ENCODE results near the gene MCF2L2.
A peak's percentile ranks its signal among the peaks of the same experiment; 100 is the strongest.
"Not testable (repeated sequence)": the region's sequence is repeated elsewhere in the genome, so short reads cannot be mapped to it uniquely, and the experiment has no call there.

MCF2L2 gene

GRCh38 chr3:183443395-183444385 lies 15.3 kb upstream of the MCF2L2 start:
- ChIA-PET POLR2A (no interaction called here), CTCF (interaction anchor here (0.6 kb wide), 1 partner anchor 259 kb away, joined by 3 read pairs; no protein-coding TSS in a partner anchor)
- Histone ChIP-seq H3K27ac (ENCODE audit: extremely low read depth, low read depth, low read length) (no peak overlapping the region), H3K4me3 (ENCODE audit: low read depth, low read length) (no peak overlapping the region), H3K36me3 (ENCODE audit: control insufficient read depth in 2 of 2, insufficient read depth in 1 of 2, low read length in 2 of 2) (no peaks in the 10 kb centered on the region), H3K4me1 (ENCODE audit: control insufficient read depth, insufficient read depth, low read length) (no peaks in the 10 kb centered on the region), H3K9me3 (ENCODE audit: control insufficient read depth, insufficient read depth, low read depth, low read length) (no peaks in the 10 kb centered on the region)
- TF ChIP-seq SETDB1 (IDR thresholded peaks at IDR 0.05; ENCODE audit: insufficient read length, low read length) (peak; percentile 84), ZFP41 (tag by site-specific recombination; IDR thresholded peaks at IDR 0.05; ENCODE audit: borderline replicate concordance) (no peak), ZNF707 (tag by site-specific recombination; IDR thresholded peaks at IDR 0.05) (no peak)

DNA sequence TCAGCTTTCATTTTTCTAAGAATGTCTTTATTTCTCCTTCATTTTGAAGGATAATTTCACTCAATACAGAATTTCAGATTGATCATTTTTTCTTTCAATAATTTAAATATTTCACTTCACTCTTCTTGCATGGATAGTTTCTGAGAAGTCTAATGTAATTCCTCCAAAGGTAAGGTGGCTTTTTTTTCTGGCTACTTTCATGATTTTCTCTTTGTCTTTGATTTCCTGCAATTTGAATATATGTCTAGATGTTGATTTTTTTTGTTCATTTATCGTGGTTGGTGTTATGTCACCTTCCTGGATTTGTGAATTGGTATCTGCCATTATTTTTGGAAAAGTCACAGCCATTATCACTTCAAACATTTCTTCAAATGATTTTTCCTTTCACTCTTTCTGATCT lies 14.6 kb upstream of the MCF2L2 start:
- Histone ChIP-seq H3K27ac (ENCODE audit: extremely low read depth, low read depth, low read length) (no peak overlapping the region), H3K9me3 (ENCODE audit: control insufficient read depth, insufficient read depth, low read depth, low read length) (no peaks in the 10 kb centered on the region), H3K4me3 (ENCODE audit: low read depth, low read length) (no peak overlapping the region), H3K36me3 (ENCODE audit: control insufficient read depth in 2 of 2, insufficient read depth in 1 of 2, low read length in 2 of 2) (no peaks in the 10 kb centered on the region), H3K4me1 (ENCODE audit: control insufficient read depth, insufficient read depth, low read length) (no peaks in the 10 kb centered on the region)
- TF ChIP-seq SCRT1 (tag by site-specific recombination; IDR thresholded peaks at IDR 0.05; ENCODE audit: borderline replicate concordance) (no peak), ZNF660 (tag by site-specific recombination; IDR thresholded peaks at IDR 0.05) (no peak)
- CTCF ChIA-PET = interaction anchor here (0.6 kb wide), 1 partner anchor 258 kb away, joined by 3 read pairs; no protein-coding TSS in a partner anchor
- POLR2A ChIA-PET = no interaction called here

GRCh38 chr3:183440521-183440920 lies 12.1 kb upstream of the MCF2L2 start:
- POLR2A ChIA-PET = interaction anchor here (1.1 kb wide), 1 partner anchor 12 kb away, joined by 6 read pairs; the partner anchor contains the start of gene MCF2L2
- not testable (repeated sequence) for H3K36me3 ChIP-seq (ENCODE audit: control insufficient read depth in 2 of 2, insufficient read depth in 1 of 2, low read length in 2 of 2); H3K27ac ChIP-seq (ENCODE audit: extremely low read depth, low read depth, low read length); H3K4me3 ChIP-seq (ENCODE audit: low read depth, low read length); H3K4me1 ChIP-seq (ENCODE audit: control insufficient read depth, insufficient read depth, low read length); H3K9me3 ChIP-seq (ENCODE audit: control insufficient read depth, insufficient read depth, low read depth, low read length)
- CTCF ChIA-PET = interaction anchor here (0.7 kb wide), 1 partner anchor 16 kb away, joined by 3 read pairs; no protein-coding TSS in a partner anchor

GRCh38 chr3:183439515-183439914 lies 11.1 kb upstream of the MCF2L2 start:
- H3K36me3 ChIP-seq (ENCODE audit: control insufficient read depth in 2 of 2, insufficient read depth in 1 of 2, low read length in 2 of 2) = no peaks in the 10 kb centered on the region
- TF ChIP-seq ZNF561 (tag by site-specific recombination; IDR thresholded peaks at IDR 0.05; ENCODE audit: borderline replicate concordance) (no peak), ZNF354C (tag by site-specific recombination; IDR thresholded peaks at IDR 0.05; ENCODE audit: borderline replicate concordance, low read depth) (no peak), ZBTB8A (tag by site-specific recombination; IDR thresholded peaks at IDR 0.05) (no peak), ZNF626 (tag by site-specific recombination; IDR thresholded peaks at IDR 0.05) (no peak), ZNF23 (tag by site-specific recombination; IDR thresholded peaks at IDR 0.05; ENCODE audit: borderline replicate concordance) (no peak), RBAK (tag by site-specific recombination; IDR thresholded peaks at IDR 0.05) (no peak), SP2 (tag by site-specific recombination; IDR thresholded peaks at IDR 0.05) (no peak), ZNF621 (tag by site-specific recombination; IDR thresholded peaks at IDR 0.05) (no peak), ZNF398 (tag by site-specific recombination; IDR thresholded peaks at IDR 0.05) (no peak), ZBTB11 (tag by site-specific recombination; conservative IDR thresholded peaks at IDR 0.05; ENCODE audit: low read depth) (no peak)
- H3K4me1 ChIP-seq (ENCODE audit: control insufficient read depth, insufficient read depth, low read length) = no peaks in the 10 kb centered on the region
- no peak overlapping the region for H3K4me3 ChIP-seq (ENCODE audit: low read depth, low read length)
- CTCF ChIA-PET = no interaction called here
- H3K9me3 ChIP-seq (ENCODE audit: control insufficient read depth, insufficient read depth, low read depth, low read length) = no peaks in the 10 kb centered on the region
- POLR2A ChIA-PET = interaction anchor here (1.1 kb wide), 1 partner anchor 11 kb away, joined by 6 read pairs; the partner anchor contains the start of gene MCF2L2
- no peak overlapping the region for H3K27ac ChIP-seq (ENCODE audit: extremely low read depth, low read depth, low read length)
